GM18498 (cell line): ENCODE data around the gene TEX38.
"Not testable (repeated sequence)": the region's sequence is repeated elsewhere in the genome, so short reads cannot be mapped to it uniquely, and the experiment has no call there.

Experiments
- ATAC-seq: cut with Tn5 transposase; IDR thresholded peaks from one replicate; pipeline ENCODE4 v1.9.1; 2021; ENCODE audit warnings: mild to moderate bottlenecking, moderate library complexity; ENCODE audit not compliant: unreplicated experiment

The TEX38 gene

GRCh38 chr1:46671554-46671953 is at the start of gene TEX38:
Gene TEX38, plus strand, starts transcription at chr1:46671854. Its CDS starts 81 bp downstream, at chr1:46671935.
- ATAC-seq, result no peak

- ATAC-seq, result no peak
Measured at GRCh38 chr1:46621930-46622329, 49.7 kb upstream of the TEX38 start.

- ATAC-seq, result no peak
Measured at GRCh38 chr1:46622344-46622743, 49.3 kb upstream of the TEX38 start.

GRCh38 chr1:46623743-46624644 is 47.7 kb upstream of the TEX38 start:
- ATAC-seq, result no peak

GRCh38 chr1:46630719-46631118 is 40.9 kb upstream of the TEX38 start:
- ATAC-seq, result no peak

- ATAC-seq, result no peak
Measured at GRCh38 chr1:46635205-46635604, 36.4 kb upstream of the TEX38 start.

- ATAC-seq, result no peak
Measured at GRCh38 chr1:46637444-46638083, 34.1 kb upstream of the TEX38 start.

GRCh38 chr1:46638921-46639320 is 32.7 kb upstream of the TEX38 start:
- no peak for ATAC-seq

GRCh38 chr1:46639547-46639946 is 32.1 kb upstream of the TEX38 start:
- no peak for ATAC-seq

GRCh38 chr1:46642115-46642680 is 29.5 kb upstream of the TEX38 start:
- ATAC-seq, result no peak

GRCh38 chr1:46643368-46643775 is 28.3 kb upstream of the TEX38 start:
- no peak for ATAC-seq

- no peak for ATAC-seq
Measured at GRCh38 chr1:46645815-46646214, 25.8 kb upstream of the TEX38 start.

GRCh38 chr1:46646331-46646730 is 25.3 kb upstream of the TEX38 start:
- no peak for ATAC-seq

- no peak for ATAC-seq
Measured at GRCh38 chr1:46646844-46647243, 24.8 kb upstream of the TEX38 start.

GRCh38 chr1:46647611-46648010 is 24.0 kb upstream of the TEX38 start:
- ATAC-seq, result no peak

GRCh38 chr1:46649764-46650163 is 21.9 kb upstream of the TEX38 start:
- ATAC-seq, result no peak

- no peak for ATAC-seq
Measured at GRCh38 chr1:46650491-46650890, 21.2 kb upstream of the TEX38 start.

- not testable (repeated sequence) for ATAC-seq
Measured at GRCh38 chr1:46651152-46651551, 20.5 kb upstream of the TEX38 start.

GRCh38 chr1:46652321-46653100 is 19.1 kb upstream of the TEX38 start:
- ATAC-seq, result no peak

- ATAC-seq, result no peak
Measured at GRCh38 chr1:46653405-46653958, 18.2 kb upstream of the TEX38 start.

GRCh38 chr1:46654012-46654411 is 17.6 kb upstream of the TEX38 start:
- ATAC-seq, result no peak
